ENCODE results near the gene OR1M1.

Gene OR1M1

DNA sequence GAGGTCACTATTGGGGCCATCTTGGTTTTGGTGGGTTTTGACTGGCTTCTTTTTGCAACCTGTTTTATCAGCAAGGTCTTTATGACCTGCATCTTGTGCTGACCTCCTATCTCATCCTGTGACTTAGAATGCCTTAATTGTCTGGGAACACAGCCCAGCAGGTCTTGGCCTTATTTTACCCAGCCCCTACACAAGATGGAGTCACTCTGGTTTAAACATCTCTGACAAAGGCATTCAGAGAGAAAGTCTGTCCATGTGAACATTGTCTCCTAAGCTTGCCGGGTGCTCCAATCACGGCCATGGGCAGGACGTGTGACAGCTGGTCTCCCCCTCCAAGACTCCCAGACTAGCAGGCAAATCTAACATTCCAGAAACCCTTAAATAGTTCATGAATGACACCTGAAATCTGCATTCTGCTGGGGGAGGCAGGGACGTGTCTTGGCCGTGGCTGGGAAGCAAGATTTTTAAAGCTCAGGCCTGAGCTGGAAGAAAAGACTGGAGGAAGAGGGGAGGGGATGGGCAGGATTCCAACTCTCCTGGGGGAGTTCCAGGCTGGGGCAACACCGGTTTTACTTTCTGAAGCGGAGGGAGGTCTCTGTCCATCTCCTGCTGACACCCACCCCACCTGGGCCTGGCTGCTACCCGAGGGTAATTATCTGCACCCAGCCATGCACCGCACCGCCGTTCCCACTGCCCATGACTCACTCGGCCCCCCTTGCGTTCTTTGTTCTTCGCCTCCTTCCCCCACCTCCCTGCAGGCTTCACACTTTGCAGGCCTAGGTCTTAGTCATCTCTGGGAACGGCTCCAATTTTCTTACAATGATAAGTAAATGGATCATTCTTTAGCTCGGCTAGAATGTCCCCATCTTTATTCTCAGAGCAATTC is 11.6 kb upstream of the OR1M1 start:
- peak; percentile 16 for DNase-seq

- no peak for DNase-seq
These were observed 10.0 kb upstream of the OR1M1 start for GRCh38 chr19:9076901-9077300.

DNA sequence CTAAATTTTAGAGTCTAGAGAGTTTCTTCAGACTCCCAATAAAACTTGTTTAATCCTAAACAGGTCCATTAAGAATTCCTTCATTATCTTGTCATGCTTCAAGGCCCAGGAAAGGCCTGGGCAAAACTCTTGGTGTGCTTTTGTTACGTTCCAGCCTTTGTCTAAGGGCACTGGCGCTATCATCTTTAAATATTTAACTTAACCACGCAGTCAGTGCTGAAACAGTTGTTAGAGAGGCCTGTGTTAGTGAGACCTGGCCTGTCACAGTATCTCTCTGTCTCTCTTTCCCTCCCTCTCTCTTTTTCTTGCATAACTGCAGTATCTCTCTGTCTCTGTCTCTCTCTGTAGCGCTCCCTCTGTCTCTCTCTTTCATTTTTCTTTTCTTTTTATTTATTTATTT is 8.2 kb upstream of the OR1M1 start:
- no peak for DNase-seq

DNA sequence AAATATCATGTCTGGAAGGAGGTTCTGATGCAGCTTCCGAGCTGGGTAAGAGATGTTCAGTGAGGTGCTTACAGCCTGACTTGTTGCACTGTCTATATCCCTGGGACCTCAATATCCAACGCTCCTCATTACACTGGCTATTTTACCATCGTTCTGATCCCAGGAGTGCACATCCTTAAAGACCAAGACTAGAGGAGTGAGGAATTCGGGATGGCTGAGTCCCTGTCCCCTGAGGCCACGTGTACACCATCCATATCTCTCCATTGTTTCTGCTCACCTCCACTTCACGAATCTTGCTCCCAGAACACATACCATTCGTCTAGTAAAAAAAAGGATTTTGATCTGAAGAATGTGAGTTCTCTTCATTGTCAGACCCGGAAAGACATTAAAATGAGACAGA is 20.5 kb downstream of the OR1M1 start, which contains the start of gene OR7G2:
Gene OR7G2 (minus strand): TSS at position 101 of the 400 bp plus-strand sequence. CDS start 4,232 bp downstream, outside the sequence.
- DNase-seq, result no peak

GRCh38 chr19:9109959-9110358 is 23.1 kb downstream of the OR1M1 start:
- DNase-seq, result no peak

DNA sequence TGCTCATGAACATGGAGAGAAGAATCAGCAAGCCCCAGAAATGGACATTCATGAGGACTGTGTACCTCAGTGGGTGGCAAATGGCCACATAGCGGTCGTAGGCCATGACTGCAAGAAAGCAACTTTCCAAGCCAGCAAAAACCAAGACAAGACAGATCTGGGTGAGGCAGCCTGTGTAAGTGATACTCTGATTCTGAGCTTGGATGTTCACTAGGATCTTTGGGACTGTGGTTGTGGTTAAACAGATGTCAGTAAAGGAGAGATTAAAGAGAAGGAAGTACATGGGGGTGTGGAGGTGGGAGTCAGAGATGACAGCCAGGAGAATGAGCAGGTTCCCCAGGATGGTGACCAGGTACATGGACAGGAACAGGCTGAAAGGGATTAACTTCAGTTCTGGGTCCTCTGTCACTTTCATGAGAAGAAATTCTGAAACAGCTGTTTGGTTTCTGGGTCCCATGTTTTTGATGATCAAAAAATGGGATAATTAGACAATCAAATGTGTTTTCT is 28.5 kb downstream of the OR1M1 start, which contains the start of gene OR7G1:
Gene OR7G1 (minus strand): TSS at position 457 of the 507 bp plus-strand sequence. CDS start 0 bp downstream, at position 457.
- DNase-seq, result no peak

GRCh38 chr19:9116547-9116946 is 29.7 kb downstream of the OR1M1 start:
- DNase-seq, result no peak

DNA sequence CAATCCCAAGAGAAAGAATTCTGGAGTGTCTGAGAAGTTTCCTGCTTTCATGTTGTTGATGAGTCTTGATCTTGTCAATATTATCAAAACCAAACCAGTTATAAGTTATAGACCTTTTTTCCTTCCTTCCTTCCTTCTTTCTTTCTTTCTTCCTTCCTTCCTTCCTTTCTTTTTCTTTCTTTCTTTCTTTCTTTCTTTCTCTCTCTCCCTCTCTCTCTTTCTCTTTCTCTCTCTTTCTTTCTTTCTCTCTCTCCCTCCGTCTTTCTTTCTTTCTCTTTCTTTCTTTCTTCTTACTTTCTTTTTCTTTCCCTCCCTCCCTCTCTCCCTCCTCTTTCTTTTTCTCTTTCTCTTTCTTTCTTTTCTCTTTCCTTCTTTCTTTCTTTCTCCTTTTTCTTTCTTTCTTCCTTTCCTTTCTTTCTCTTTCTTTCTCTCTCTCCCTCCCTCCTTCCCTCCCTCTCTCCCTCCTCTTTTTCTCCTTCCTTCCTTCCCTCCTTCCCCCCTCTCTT is 40.1 kb downstream of the OR1M1 start, which contains the start of gene OR7G3:
Gene OR7G3 (minus strand): TSS at position 51 of the 506 bp plus-strand sequence. CDS start 0 bp downstream, at position 51.
- DNase-seq, result no peak

DNA sequence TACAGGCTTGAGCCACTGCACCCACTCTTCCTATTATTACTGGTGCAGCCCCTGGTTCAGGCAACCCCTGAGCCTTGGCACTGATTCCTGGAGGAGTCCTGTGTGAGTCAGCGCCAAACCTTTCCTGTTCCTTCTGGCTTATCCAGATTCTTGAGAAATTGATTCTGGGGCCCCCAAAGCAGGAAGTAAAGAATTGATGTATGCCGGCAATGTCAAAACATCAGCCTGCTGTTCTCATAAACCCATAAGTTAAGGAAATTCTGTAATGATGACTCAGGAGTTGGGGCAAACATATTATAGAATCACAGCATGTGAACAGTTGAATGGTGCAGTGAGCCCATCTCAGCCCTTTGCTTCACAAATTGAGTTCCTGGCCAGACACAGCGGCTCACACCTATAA is 41.3 kb downstream of the OR1M1 start:
- no peak for DNase-seq

DNA sequence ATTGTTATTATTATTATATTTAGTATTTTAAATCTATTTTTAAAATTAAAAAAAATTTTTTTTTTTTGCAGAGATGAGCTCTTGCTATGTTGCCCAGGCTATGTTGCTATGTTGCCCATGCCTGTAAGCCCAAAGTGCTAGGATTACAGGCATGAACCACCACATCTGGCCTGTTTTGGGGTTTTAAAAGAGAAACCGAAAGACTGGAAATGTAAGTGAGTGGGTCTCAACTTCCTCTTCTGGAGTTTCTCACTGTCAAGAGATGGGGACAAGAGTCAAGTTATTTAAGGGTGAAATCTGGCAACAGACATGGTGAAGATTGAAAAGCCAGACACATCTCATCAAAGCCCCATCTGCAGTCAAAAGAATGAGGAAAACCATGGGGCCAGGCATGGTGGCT is 44.1 kb downstream of the OR1M1 start:
- no peak for DNase-seq

DNA sequence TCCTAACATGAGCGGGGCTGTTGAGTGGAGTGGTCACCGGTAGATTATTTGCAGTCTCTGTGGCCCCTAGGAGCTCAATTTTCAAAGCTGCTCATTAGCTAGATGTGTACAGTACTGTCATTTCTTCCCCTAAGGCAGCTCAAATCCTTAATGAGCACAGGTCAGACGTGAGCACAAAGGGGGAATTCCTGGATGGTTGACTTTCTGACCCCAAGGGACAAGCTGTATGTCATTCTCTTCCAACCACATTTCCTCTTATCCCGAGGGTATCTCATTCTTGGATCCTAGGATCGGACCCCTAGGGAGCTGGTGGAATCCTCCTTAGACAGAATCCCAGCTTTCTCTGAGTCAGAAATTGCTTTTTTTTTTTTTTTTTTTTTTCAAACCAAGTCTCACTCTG is 45.6 kb downstream of the OR1M1 start:
- no peak for DNase-seq

DNA sequence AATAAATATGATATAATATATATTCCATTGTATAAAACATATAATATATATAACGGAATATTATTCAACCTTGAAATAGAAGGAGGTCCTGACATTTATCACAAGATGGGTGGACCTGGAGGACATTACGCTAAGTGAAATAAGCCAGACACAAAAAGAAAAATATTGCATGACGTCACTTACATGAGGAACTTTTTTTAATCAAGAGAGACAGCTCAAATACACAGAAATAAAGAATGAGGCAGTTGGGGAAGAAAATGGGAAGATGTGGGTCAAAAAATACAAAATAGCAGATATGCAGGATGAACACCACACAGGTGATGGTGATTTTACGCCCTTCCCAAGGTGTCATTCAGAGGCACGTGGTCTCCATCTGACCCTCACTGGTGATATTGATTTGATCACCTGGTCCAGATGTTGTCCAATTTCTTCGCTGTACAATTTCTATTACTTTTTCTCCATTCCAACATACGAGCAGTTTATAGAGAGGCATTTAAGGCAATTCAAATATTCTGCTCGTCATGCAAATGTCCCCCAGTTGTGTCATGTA is 52.8 kb downstream of the OR1M1 start:
- DNase-seq, result no peak

GRCh38 chr19:9140159-9140874 is 53.5 kb downstream of the OR1M1 start, which contains the start of gene ZNF317:
Gene ZNF317 (plus strand): TSS chr19:9140397. CDS start chr19:9156017, 15,620 bp downstream.
- peak; percentile 69 for DNase-seq

DNA sequence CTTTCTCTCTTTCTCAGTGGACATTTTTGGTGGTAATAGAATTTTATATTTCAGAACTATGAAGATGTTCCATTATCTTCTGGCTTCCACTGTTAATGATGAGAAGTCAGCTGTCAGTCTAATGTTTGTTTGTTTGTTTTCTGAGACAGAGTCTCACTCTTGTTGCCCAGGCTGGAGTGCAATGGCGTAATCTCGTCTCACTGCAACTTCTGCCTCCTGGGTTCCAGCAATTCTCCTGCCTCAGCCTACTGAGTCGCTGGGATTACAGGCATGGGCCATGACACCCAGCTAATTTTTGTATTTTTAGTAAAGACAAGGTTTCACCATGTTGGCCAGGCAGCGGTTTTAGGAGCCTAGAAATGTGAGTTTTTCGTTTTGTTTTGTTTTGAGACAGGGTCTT is 58.1 kb downstream of the OR1M1 start:
- no peak for DNase-seq
